ENCODE measurements around the gene MEGF11. TPM values are rescaled to one million over a fixed set of nuclear protein-coding genes. Genes with fewer than 3 reads are reported as not detected.

MEGF11 gene
- total RNA-seq, 4 donors from 2014 or later, result 0.23 to 0.33 TPM; not detected in 2

DNA sequence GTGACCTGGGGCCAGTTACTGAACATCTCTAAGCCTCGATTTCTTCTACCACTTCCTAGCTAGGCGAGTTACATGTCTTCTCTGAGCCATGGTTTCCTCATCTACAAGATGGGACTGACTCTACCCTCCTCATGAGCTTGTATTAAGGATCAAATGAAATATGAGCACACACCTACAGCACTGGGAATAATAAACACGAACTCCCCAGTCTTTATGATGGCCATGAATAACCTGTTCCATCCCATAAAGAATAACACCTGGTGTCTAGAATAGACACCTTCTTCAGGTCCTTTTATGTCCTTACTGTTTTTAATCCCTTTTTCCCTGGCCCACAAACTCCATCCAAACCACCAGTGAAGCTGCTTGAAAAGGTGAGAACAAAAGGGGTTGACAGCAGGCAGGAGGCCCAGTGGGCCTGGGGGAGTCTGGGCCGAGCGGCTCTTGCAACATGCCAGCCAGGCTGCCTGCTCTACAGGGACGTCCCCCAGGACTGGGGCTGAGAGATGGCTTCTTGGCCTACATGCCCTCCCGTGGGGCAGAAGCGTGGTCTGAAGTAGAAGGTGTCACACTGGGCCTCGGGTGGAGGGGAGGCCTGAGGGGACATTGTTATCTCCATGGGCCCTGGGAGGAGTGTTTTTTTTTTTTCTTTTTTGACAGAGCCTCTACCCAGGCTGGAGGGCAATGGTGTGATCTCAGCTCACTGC is 206.1 kb downstream of the MEGF11 start:
- TF ChIP-seq, protein P1, sequence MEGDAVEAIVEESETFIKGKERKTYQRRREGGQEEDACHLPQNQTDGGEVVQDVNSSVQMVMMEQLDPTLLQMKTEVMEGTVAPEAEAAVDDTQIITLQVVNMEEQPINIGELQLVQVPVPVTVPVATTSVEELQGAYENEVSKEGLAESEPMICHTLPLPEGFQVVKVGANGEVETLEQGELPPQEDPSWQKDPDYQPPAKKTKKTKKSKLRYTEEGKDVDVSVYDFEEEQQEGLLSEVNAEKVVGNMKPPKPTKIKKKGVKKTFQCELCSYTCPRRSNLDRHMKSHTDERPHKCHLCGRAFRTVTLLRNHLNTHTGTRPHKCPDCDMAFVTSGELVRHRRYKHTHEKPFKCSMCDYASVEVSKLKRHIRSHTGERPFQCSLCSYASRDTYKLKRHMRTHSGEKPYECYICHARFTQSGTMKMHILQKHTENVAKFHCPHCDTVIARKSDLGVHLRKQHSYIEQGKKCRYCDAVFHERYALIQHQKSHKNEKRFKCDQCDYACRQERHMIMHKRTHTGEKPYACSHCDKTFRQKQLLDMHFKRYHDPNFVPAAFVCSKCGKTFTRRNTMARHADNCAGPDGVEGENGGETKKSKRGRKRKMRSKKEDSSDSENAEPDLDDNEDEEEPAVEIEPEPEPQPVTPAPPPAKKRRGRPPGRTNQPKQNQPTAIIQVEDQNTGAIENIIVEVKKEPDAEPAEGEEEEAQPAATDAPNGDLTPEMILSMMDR (IDR thresholded peaks at IDR 0.05), result no peak
- TF ChIP-seq EP300 (IDR thresholded peaks at IDR 0.05) (no peak), POLR2A (IDR thresholded peaks at IDR 0.05; ENCODE audit: low read depth) (no peak), POLR2AphosphoS5 (IDR thresholded peaks at IDR 0.05) (no peak)
- H3K36me3 ChIP-seq, result no peaks in the 10 kb centered on the region
- peaks cover 0 to 6% (median 0%) of the 10 kb centered on the region in 4 donors for H3K27me3 ChIP-seq
- no peak overlapping the region for H3K4me3 ChIP-seq
- peaks cover 0 to 5% (median 0%) of the 10 kb centered on the region in 4 donors for H3K9me3 ChIP-seq
- H3K27ac ChIP-seq (replicated peaks in 1 of 4), result no peak overlapping the region
- intact Hi-C loops (cut with DNase I), result no loop called here
- H3K4me1 ChIP-seq, result no peaks in the 10 kb centered on the region
- no peak for DNase-seq (ENCODE audit: extremely low spot score)
- WGBS, result 75% methylated on average over 9 of the region's 9 CpGs

DNA sequence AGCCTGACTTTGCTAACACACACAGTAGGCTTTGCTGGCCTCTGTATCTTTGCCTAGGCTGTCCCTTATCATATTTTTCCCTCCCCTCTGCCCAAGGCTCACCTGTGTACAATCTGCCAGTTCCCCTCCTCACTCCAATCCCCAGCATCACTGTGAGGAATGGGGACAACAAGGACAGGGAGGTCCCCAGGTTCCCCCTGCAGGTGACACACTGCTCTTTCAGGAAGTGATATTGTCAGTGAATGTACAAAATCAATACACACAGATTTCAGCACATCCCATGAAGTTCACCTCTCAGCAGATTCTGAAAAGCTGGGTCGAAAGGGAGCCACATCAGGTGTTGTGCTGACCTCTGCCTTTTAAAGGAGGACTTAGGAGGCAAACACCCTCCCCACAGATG is 206.8 kb downstream of the MEGF11 start:
- no peak for DNase-seq (ENCODE audit: extremely low spot score)
- 80% methylated on average over 1 of the region's 1 CpG for WGBS
- intact Hi-C loops (cut with DNase I), result no loop called here

DNA sequence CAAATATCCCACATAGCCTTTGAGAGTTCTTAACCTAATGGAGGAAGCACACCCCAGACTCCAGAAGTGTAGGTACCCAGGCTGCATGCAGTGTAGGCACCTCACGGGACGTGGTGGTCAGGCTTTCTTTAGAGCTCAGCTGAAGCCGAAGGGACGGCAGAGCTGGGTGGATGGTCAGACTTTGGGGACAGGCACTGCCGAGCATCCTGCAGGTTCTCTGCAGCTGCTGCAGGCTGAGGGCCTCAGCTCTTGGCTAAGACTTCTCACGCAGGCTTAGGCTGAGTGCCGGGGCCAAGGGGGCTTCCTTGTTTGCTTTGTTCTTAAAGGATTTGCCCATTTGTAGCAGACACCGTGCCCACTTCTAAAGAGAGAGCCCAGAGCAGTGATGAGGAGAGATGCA is 207.2 kb downstream of the MEGF11 start:
- DNase-seq (ENCODE audit: extremely low spot score), result no peak
- TF ChIP-seq POLR2AphosphoS5 (IDR thresholded peaks at IDR 0.05), result no peak
- no peak for TF ChIP-seq POLR2A (IDR thresholded peaks at IDR 0.05; ENCODE audit: low read depth)
- TF ChIP-seq, protein P1 (IDR thresholded peaks at IDR 0.05), result no peak
- no peak for TF ChIP-seq EP300 (IDR thresholded peaks at IDR 0.05)
- WGBS, result 84% methylated on average over 8 of the region's 8 CpGs

More for the DNA sequence above, 206.8 kb downstream of the MEGF11 start:
- Histone ChIP-seq H3K4me1 (no peaks in the 10 kb centered on the region), H3K27ac (replicated peaks in 1 of 4) (no peak overlapping the region), H3K9me3 (peaks cover 0 to 5% (median 0%) of the 10 kb centered on the region in 4 donors), H3K36me3 (no peaks in the 10 kb centered on the region), H3K4me3 (no peak overlapping the region), H3K27me3 (peaks cover 0 to 6% (median 0%) of the 10 kb centered on the region in 4 donors)
- no peak for TF ChIP-seq POLR2AphosphoS5 (IDR thresholded peaks at IDR 0.05)
- TF ChIP-seq POLR2A (IDR thresholded peaks at IDR 0.05; ENCODE audit: low read depth), result no peak
- TF ChIP-seq, protein P1 (IDR thresholded peaks at IDR 0.05), result no peak
- TF ChIP-seq EP300 (IDR thresholded peaks at IDR 0.05), result no peak

DNA sequence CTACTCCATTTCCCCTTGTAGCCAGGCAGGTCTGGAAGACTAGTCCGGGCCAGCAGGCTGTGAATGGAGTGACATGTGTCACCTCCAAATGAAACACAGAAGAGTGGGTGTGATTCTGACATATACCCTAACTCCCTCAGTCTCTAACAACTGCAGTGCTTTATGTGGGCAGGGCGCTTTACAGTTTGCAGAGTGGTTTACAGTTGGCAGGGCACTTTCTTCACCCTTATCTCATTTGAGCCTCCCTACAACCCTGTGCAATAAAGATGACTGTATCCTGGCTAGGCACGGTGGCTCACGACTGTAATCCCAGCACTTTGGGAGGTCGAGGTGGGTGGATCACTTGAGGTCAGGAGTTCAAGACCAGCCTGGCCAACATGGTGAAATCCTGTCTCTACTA is 208.0 kb downstream of the MEGF11 start:
- DNase-seq (ENCODE audit: extremely low spot score), result no peak
- WGBS, result 60% methylated on average over 1 of the region's 5 CpGs
- no peak overlapping the region for H3K27ac ChIP-seq (replicated peaks in 1 of 4)
- H3K36me3 ChIP-seq, result no peaks in the 10 kb centered on the region
- no peak overlapping the region for H3K4me3 ChIP-seq
- intact Hi-C loops (cut with DNase I), result no loop called here
- TF ChIP-seq POLR2AphosphoS5 (IDR thresholded peaks at IDR 0.05), result no peak
- TF ChIP-seq EP300 (IDR thresholded peaks at IDR 0.05), result no peak
- no peak for TF ChIP-seq POLR2A (IDR thresholded peaks at IDR 0.05; ENCODE audit: low read depth)
- TF ChIP-seq, protein P1 (IDR thresholded peaks at IDR 0.05), result no peak
- peaks cover 0 to 5% (median 0%) of the 10 kb centered on the region in 4 donors for H3K9me3 ChIP-seq
- peaks cover 0 to 4% (median 0%) of the 10 kb centered on the region in 4 donors for H3K27me3 ChIP-seq
- H3K4me1 ChIP-seq, result no peaks in the 10 kb centered on the region

More for the DNA sequence above, 207.2 kb downstream of the MEGF11 start:
- Histone ChIP-seq H3K4me1 (no peaks in the 10 kb centered on the region), H3K27ac (replicated peaks in 1 of 4) (no peak overlapping the region), H3K36me3 (no peaks in the 10 kb centered on the region), H3K27me3 (peaks cover 0 to 6% (median 0%) of the 10 kb centered on the region in 4 donors), H3K9me3 (peaks cover 0 to 5% (median 0%) of the 10 kb centered on the region in 4 donors), H3K4me3 (no peak overlapping the region)
- intact Hi-C loops (cut with DNase I), result no loop called here
